ENCODE data around the gene SLC9A8.
"Not testable (repeated sequence)": the region's sequence is repeated elsewhere in the genome, so short reads cannot be mapped to it uniquely, and the experiment has no call there.

The SLC9A8 gene

DNA sequence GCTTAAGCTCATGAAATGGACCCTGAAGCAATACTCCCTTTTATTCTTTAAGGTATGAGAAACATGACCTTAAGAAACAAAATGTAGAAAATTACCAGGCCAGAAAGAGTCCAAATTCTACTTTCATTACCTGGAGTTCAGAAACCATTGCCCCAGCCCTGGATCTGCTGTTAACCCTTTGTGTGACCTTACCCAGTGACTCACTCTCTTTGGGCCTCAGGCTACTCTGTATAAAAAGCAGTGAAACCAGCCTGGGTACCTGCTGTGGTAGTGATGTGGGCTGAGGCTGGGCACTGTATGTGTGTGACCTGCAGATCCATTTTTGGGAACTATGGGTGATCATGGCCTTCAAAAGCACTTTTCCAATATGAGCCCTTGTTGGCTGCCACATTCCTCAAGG lies 47.2 kb downstream of the SLC9A8 start:
- TF ChIP-seq POLR2A (IDR thresholded peaks at IDR 0.05; ENCODE audit: low read depth, low read length): no peak
- FAIRE-seq: no peak
- peak; percentile 27 for DNase-seq (ENCODE audit: insufficient read length, low spot score)

DNA sequence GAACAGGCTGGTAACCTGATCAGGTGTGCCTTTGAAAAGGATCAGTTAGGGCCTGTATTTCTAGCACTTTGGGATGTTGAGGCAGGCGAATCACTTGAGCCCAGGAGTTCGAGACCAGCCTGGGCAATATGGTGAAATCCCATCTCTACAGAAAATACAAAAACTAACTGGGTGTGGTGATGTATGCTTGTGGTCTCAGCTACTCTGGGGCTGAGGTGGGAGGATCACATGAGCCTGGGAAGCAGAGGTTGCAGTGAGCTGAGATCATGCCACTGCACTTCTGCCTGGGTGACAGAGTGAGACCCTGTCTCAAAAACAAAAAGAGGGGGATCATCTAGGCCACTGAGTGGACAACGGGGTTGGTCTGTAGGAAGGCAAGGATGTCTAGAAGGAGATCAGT lies 48.6 kb downstream of the SLC9A8 start:
- FAIRE-seq; DNase-seq (ENCODE audit: insufficient read length, low spot score): not testable (repeated sequence)

DNA sequence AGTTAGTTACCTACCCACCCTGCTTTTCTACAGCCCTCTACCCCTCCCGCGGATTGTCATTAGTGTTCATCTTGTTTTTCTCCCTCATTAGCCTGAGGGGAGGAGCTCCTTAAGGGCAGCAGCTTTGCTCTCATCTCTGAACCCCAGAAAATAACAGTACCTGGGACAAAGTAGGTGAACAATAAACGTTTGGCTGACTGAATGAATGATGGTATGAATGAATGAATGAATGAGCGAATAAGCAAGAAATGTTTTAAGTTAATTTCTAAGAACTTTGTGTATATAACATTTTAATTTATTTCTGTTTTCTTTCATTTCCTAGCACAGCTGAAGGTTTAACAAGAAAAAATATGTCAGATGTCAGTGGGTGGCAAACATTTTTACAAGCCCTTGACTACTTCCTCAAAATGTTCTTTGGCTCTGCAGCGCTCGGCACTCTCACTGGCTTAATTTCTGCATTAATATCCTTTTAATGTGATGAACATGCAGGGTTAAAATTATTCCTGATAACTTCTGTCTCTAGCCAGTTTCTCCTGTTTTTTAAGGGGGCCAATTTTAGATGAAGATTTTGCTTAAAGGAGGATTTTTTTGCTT lies 50.1 kb downstream of the SLC9A8 start:
- DNase-seq (ENCODE audit: insufficient read length, low spot score) (no peak), FAIRE-seq (no peak)
- no peak for TF ChIP-seq POLR2A (IDR thresholded peaks at IDR 0.05; ENCODE audit: low read depth, low read length)

DNA sequence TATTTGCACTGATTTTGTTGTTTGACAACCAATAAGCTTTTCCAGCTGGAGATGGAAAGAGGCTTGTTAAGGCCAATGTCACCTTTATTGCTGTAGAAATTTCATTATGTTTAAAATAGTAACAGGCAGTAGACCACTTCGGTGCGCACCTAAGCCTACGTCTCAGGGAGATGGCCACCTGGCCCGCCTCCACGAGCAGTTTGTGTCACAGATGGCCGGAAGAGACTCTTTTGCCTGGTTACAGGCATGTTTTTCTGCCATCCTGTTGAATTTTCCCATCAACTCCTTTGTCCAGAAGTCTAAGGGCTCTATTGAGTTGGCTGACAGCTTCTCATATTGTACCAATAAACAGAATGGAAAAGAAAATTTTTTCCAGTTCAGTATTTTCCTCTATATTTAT lies 51.0 kb downstream of the SLC9A8 start:
- DNase-seq (ENCODE audit: insufficient read length, low spot score) (no peak), FAIRE-seq (no peak)
- TF ChIP-seq POLR2A (IDR thresholded peaks at IDR 0.05; ENCODE audit: low read depth, low read length): no peak

DNA sequence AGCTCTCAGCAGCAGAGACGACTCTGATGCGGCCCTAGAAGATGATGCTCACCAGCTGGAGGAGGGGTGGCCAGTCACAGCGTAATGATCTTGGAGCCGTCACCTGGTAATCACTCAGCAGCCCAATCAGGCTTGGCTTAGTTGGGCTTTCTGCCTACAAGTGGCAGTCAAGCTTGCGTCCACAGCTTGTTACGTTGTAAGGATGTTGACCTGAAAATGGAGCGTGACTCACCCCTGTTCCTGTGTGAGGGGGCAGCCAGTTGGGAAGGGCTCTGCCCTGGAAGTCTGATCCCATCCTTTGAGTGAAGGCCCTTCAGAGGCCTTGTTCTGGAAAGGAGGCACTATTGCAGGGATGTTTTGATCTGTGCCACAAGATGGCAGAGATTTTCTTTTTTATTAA lies 52.9 kb downstream of the SLC9A8 start:
- no peak for FAIRE-seq
- TF ChIP-seq POLR2A (IDR thresholded peaks at IDR 0.05; ENCODE audit: low read depth, low read length): no peak
- no peak for DNase-seq (ENCODE audit: insufficient read length, low spot score)

DNA sequence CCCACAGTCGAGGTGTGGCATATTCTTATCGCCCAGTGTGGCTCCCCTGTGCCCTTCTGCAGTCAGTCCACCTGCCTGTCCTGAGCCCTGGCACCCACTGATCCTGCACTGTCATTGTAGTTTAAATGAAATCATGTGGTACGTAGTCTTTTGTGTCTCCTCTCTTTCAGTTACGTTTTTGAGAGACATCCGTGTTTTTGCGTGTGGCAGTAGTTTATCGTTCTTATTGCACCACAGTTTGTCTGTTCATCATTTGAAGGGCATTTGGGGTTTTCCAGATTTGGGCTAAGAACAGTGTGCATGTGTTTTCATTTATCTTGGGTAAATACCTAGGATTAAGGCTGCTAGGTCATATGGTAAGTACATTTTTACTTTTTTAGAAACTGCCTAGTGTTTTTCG lies 53.4 kb downstream of the SLC9A8 start:
- TF ChIP-seq POLR2A (IDR thresholded peaks at IDR 0.05; ENCODE audit: low read depth, low read length): no peak
- FAIRE-seq (no peak), DNase-seq (ENCODE audit: insufficient read length, low spot score) (no peak)

DNA sequence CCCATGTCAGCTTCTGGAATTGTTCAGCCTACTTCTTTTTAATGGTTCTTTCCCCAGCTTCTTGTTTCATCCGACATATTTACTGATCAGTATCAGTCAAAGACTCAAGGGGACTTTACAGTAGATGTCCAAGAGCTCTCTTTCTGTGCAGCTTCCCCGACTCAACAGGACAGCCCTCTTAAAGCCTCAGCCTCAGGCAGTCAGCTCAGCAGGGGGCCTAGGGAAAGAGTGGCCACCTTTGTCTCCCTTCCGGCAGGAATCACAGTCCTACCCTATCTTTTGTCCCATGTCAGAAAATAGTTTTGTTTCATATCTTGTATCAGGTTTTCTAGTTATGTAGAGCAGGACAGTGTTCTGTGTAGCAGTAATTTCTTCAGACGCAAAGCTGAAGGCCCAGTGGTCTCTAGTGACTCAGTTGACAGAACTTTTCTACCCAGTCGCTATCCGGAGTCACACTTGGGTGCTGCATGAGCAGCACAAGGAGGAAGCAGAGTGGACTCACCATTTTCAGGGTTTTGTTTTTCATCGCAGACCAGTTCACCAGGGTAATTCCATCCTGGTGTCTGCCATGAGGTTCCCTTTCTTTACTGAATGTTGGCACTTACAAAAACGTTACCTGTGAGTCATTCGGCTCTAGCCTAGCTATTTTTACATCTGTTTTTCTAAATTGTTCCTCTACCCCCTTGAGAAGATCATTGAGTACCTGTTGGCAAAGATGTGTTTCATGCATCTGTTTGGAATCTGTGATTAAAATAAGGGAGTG lies 55.0 kb downstream of the SLC9A8 start:
- TF ChIP-seq POLR2A (IDR thresholded peaks at IDR 0.05; ENCODE audit: low read depth, low read length): no peak
- no peak for FAIRE-seq
- no peak for DNase-seq (ENCODE audit: insufficient read length, low spot score)

DNA sequence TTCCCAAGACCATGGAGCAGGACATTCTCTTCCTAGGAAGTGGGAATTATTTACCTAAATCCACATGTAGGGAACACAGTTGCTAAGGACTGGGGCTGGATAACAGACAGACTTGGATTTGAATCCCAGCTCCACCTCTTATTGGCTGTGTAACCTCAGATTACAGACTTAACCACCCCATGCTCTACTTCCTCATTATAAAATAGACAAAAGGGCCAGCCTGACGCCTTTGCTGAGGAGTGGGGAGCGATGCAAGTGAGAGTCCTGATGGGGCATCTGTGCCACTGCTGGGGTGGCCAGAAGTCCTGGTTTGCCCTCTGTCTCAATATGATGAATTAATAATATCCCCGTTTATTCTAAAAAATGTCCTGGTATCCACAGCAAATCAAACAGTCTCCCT lies 55.9 kb downstream of the SLC9A8 start:
- DNase-seq (ENCODE audit: insufficient read length, low spot score) (no peak), FAIRE-seq (no peak)
- TF ChIP-seq POLR2A (IDR thresholded peaks at IDR 0.05; ENCODE audit: low read depth, low read length): no peak

DNA sequence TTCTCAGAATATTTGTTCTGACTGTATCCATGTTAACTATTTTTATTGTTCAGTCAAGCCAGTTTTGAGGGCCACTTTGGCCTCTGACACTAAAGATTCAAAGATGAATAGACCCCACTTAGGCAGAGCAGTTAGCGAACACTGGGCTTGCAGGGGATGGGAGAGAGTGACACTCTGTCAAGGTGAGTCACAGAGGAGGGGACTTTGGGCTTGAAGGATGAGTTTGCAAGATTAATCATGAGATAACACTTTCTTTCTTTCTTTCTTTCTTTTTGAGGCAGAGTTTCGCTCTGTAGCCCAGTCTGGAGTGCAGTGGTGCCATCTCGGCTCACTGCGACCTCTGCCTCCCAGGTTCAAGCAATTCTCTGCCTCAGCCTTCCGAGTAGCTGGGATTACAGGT lies 56.3 kb downstream of the SLC9A8 start:
- no peak for TF ChIP-seq POLR2A (IDR thresholded peaks at IDR 0.05; ENCODE audit: low read depth, low read length)
- no peak for FAIRE-seq
- DNase-seq (ENCODE audit: insufficient read length, low spot score): no peak

DNA sequence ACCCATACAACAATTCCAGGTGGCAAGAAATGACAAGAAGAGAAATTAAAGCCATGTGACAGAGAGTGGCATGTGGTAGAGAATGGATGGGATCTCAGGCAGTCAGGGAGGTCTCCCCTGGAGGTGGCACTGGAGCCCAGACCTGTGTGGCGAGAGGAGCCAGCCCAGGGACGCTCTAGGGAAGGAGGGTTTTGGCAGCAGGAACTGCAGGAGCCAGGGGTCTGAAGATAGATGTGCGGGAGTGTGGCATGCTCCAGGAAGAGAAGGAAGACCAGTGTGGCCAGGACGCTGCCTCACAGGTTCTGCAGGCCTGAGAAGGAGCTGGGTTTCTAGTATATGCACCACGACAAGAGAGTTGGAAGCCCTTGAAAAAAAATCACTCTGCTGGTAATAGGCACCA lies 57.6 kb downstream of the SLC9A8 start:
- no peak for TF ChIP-seq POLR2A (IDR thresholded peaks at IDR 0.05; ENCODE audit: low read depth, low read length)
- FAIRE-seq: no peak
- no peak for DNase-seq (ENCODE audit: insufficient read length, low spot score)

DNA sequence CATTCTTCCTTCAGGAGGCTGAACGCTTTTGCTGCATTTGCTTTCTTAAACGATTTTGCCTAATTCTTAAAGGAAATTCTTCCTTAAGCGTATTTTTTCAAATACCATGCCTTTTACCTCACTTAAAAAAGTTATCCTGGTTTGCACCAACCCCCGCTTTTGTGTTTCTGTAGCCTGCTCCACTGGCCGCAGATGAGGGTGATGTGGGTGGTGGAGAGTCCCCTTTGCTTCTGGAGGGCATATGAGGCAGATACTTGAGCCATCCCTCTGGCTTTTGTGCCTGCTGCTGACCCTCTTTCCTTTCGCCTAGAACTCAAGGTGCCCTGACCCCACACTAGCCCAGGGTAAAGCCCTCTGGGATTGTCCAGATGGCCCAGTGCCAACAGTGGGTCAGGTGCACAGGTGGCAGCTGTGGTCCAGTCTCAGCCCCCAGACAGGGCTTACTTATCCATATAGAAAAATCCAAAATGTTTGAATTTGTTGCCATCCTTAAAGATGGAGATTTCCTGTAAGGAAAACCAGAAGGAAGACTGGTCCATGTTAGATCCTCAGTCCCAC lies 58.8 kb downstream of the SLC9A8 start:
- no peak for FAIRE-seq
- DNase-seq (ENCODE audit: insufficient read length, low spot score): no peak
- TF ChIP-seq POLR2A (IDR thresholded peaks at IDR 0.05; ENCODE audit: low read depth, low read length): no peak

DNA sequence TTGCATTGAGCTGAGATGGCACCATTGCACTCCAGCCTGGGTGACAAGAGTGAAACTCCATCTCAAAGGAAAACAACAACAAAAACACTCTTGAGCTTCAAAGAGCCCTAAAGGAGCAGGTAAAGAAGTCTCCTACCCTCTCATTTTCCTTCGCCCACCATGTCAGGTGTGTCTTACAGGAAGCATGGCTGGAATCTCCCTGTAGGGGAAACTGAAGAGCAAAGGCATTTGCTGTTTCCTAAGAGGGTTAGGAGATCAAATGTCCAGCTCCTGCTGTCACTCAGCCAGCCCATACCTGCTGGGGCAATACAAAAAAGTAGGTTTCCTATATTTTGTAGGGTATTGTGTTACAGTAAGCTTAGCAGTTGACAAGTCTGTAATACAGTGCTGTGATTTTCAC lies 59.4 kb downstream of the SLC9A8 start:
- no peak for FAIRE-seq
- no peak for TF ChIP-seq POLR2A (IDR thresholded peaks at IDR 0.05; ENCODE audit: low read depth, low read length)
- no peak for DNase-seq (ENCODE audit: insufficient read length, low spot score)

DNA sequence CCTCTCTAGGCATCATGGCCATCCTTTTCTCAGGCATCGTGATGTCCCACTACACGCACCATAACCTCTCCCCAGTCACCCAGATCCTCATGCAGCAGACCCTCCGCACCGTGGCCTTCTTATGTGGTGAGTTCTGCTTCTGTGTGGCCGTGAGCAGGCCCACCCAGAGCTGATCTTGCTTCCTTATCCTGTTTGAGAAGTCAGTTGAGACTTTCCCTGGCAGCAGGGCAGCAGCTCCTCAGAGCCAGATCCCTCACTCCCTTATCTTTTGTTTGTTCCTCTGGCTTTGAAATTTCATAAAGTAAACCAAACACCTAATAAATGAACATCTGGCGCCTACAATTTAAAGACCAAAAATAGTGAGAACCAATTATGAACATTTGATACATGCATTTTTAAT lies 62.1 kb downstream of the SLC9A8 start:
- DNase-seq (ENCODE audit: insufficient read length, low spot score): no peak
- FAIRE-seq: no peak
- TF ChIP-seq POLR2A (IDR thresholded peaks at IDR 0.05; ENCODE audit: low read depth, low read length): no peak

DNA sequence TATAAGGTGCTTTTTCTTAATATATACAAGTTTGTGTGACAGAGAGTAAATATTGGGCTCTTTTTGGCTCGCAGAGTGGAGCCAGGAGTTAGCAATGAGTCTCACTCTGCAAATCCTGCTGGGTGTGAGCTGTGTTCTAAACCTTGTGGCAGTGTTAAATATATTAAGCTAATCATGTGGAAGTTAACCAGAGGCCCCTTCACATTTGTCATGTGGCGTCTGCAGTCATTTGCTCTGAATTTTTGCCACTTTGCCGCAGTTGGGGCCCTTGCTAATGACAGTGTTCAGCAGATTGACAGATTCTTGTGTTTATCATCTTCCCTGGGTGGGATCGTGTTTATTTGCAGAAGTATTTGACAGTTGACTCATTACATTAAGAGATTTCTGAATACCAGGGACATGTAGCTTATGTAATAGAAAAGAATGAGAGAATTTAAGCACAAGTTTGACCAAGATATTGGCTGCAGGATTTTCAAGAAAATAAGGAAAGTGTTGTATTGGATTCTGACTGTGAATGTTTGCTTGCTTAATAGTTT lies 64.8 kb downstream of the SLC9A8 start:
- DNase-seq (ENCODE audit: insufficient read length, low spot score) (no peak), FAIRE-seq (no peak)
- TF ChIP-seq POLR2A (IDR thresholded peaks at IDR 0.05; ENCODE audit: low read depth, low read length): no peak

DNA sequence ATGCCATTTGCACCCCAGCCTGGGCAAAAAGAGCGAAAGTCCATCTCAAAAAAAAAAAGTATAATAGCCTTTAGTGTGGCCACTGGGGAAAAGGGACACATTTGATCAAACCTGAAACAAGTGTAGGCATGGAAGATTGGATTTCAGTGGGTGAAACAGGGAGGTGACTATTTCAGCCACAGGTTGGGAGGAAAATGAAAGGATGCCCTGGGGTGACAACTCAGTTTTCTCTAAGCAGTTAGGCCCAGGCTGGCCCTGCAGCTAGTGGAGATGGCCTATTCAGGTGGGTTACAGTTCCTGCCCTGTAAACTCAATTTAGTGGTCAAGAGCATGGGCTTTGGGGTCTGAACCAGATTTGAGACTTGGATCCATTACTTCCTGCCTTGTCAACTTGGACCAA lies 66.3 kb downstream of the SLC9A8 start:
- no peak for DNase-seq (ENCODE audit: insufficient read length, low spot score)
- no peak for FAIRE-seq
- no peak for TF ChIP-seq POLR2A (IDR thresholded peaks at IDR 0.05; ENCODE audit: low read depth, low read length)

Data from H54 (cell line).